T-helper 2 cell treated with Interferon-gamma antibody and Interleukin-4, amounts not matched to agents 100 ng/mL and 5 ng/mL, for 36 hours (primary cell): ENCODE data around the gene CD2AP. TPM values are rescaled to one million over a fixed set of nuclear protein-coding genes. Genes with fewer than 3 reads are reported as not detected.
"Not testable (repeated sequence)": the region's sequence is repeated elsewhere in the genome, so short reads cannot be mapped to it uniquely, and the experiment has no call there.

Source experiments
- intact Hi-C: fragments of 100-400 bp; cut with micrococcal nuclease; formaldehyde crosslinking; loops from one replicate; pipeline ENCODE4 v1.15.1; 2023
- total RNA-seq: library from RNA; stranded (reverse); gene quantifications from 2 replicates; pipeline ENCODE4 v1.2.3, GENCODE V29; 2022

Gene CD2AP
- total RNA-seq, 1 donor from 2014 or later: 30.8 TPM

DNA sequence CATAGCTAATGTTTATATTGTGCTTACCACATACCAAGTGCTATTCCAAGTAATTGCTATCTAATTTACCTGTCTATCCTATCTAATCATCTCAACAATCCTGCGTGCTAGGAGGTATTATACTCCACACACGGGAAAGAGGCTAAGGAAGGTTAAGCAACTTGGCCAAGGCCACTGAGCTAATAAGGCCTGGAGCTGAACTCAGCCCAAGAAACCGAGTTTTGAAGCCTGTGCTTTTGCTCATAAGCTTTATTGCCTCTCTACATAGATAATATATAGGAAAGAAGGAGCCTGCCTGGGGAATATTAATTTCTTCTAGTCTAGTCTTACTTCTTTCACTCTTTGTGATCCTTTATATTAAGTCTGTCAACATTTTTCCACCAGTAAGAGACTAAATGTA is 153.0 kb downstream of the CD2AP start:
- intact Hi-C loops: loop anchor here (2.0 kb wide), 1 partner anchor 158 kb away; no protein-coding TSS in a partner anchor

DNA sequence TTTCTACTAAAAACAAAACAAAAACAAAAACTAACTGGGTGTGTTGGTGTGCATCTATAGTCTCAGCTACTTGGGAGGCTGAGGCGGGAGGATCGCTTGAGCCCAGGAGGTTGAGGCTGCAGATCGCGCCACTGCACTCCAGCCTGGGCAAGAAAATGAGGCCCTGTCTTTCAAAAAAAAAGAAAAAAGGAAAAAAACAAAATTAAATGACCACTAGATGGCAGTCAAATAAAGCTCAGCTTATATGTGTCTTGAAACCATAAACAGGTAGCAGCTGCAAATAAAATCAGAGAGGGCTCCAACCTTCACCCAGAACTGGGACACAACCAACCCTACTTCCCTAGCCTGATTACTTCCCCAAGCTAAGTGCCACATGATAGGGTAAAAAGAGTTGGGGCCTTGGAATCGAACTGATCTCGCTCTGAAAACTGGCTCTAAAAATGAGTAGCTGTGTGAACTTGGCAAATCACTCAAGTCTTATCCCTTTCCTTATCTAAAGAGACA is 153.7 kb downstream of the CD2AP start:
- intact Hi-C loops: loop anchor here (1.0 to 2.0 kb wide), 4 partner anchors 103 to 217 kb away; no protein-coding TSS in a partner anchor

DNA sequence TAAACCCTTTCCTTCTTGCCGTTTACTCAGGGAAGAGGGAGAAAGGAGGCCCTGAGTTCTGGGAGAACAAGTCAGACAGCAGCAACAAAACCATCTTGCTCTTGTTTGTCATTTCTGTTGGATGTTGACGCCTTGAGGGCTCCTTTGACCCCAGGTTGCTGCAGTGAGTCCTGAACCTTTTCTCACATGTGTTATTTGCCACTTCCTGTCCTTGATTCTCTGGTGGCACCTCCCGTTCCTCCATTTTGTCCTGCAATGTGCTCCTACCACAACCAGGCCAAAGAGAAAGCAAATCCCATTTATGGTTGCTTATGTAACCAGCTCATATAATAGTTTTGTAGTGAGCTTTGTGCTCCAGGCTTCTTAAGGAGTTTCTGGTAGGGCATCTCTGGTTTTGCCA is 154.2 kb downstream of the CD2AP start:
- intact Hi-C loops: loop anchor here (1.0 to 2.0 kb wide), 4 partner anchors 103 to 217 kb away; no protein-coding TSS in a partner anchor

- intact Hi-C loops: no loop called here
These were observed 155.6 kb downstream of the CD2AP start for GRCh38 chr6:47633141-47633540.

DNA sequence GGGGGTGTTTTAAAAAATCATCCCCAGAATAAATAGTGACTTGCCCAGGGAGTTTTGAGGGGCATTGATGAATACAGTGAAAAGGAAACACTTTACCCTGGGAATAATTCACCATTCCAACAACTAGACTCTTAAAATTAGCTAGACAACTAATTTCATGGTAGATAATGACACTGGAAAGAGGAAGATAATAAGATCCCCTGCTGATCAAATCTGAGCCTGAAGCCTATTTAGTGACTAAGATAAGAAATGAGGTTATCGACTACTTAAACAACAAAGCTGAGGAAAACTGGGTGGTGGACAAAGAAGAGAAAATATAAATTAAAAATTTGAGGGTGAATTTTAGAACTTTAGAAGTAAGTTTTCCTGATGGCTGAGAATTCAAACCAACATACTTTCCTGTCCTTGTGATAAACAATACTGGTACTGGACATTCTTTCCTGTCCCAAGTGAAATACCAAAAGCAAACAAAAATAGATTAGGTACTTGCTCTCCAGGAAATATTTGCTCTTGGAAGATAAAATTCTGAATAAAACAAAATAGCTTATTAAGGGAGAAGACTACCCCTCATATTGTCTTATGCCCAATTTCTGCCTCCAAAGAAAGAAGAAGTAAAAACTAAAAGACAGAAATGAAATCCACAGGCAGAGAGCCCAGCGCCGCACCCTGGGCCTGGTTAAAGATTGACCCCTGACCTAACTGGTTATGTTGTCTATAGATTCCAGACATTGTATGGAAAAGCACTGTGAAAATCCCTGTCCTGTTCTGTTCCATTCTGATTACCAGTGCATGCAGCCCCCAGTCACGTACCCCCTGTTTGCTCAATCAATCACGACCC is 156.8 kb downstream of the CD2AP start:
- intact Hi-C loops: no loop called here

DNA sequence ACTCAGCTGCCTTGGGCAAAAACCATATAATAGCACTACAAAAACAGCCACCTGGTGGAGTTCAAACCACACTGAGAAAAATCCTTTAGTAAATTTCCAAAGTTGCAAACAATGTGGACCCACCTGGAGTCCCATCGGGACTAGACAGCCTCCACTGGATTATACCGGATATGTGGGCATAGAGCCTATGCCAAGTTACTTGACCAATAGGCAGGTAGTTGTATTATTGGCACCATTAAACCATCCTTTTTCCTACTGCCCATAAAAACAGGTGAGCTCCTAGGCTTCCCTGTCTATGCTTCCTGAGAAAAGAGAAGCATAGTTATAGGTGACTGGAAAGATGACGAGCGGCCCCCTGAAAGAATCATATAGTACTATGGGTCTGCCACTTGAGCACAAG is 169.1 kb downstream of the CD2AP start:
- intact Hi-C loops: no loop called here

DNA sequence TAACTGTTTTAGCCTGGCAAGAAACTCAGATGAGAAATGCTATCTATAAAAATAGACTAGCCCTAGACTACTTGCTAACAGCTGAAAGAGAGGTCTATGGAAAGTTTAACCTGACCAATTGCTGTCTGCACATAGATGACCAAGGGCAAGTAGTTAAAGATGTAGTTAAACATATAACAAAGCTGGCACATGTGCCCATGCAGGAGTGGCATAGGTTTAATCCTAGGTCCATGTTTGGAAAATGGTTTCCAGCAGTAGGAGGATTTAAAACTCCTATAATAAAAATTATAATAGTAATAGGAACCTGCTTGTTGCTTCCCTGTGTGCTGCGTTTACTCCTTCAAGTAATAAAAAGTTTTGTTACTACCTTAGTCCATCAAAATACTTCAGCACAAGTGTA is 169.6 kb downstream of the CD2AP start:
- intact Hi-C loops: no loop called here

DNA sequence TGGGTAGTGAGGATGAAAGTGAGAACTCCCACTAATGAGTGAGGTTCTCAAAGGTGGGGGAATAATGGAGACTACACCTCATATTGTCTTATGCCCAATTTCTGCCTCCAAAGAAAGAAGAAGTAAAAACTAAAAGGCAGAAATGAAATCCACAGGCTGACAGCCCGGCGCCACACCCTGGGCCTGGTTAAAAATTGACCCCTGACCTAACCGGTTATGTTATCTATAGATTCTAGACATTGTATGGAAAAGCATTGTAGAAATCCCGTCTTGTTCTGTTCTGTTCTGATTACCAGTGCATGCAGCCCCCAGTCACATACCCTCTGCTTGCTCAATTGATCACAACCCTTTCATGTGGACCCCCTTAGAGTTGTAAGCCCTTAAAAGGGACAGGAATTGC is 170.0 kb downstream of the CD2AP start:
- intact Hi-C loops: not testable (repeated sequence)

- intact Hi-C loops: no loop called here
These were observed 170.4 kb downstream of the CD2AP start for GRCh38 chr6:47648031-47648430.

DNA sequence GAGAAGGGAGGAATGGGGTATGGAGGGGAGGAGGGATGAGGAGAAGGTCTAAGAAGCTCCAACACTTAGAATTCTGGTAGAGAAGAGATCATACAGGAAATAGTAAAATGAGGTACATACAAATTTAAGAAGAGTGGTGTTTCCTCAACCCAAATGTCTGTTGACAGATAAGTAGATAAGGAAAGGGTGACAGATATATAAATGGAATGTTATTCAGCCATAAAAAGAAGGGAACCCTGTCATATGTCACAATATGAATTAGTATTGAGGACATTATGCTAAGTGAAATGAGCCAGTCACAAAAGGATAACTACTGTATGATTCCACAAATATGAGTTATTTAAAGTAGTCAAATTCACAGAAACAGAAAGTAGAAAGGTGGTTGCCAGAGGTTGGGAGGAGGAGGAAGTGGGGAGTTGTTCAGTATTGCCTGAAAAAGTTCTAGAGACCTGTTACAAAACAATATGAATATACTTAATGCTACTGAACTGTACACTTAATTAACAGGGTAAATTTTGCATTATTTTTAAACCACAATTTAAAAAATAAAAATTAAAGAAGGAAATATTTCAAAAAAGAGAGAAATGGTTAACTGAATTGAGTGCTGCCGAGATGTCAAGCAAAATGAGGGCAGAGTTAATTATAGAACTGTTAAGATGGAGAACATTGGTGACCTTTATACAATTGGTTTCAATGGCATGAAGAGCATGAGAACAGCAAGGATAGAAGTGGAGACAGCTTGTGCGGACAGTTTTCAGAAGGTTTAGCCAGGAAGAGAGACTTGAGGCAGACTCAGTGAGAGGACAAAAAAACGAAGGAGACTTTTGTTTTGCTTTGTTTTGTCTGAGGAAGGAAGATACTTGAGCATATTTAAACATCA is 173.2 kb downstream of the CD2AP start:
- intact Hi-C loops: no loop called here

GRCh38 chr6:47651505-47651944 is 173.9 kb downstream of the CD2AP start:
- intact Hi-C loops: no loop called here

DNA sequence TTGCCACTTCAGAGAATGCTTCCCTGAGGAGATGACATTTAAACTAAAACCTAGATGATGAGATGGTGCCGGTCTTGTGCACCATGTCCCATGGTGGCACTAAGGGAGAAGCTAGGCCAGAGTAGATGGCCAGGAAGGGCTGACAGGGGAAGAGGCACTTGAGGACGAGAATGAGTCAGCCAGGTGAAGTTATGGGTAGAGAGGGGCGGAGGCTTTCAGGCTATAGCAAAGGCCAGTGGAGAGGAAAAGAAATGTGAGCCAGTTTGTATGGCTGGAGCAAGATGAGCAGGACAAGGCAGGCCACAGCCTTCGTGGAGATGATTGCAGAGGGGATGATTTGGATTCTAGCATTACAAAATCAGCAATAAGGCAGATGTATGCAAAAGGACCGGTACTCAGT is 176.1 kb downstream of the CD2AP start:
- intact Hi-C loops: no loop called here

DNA sequence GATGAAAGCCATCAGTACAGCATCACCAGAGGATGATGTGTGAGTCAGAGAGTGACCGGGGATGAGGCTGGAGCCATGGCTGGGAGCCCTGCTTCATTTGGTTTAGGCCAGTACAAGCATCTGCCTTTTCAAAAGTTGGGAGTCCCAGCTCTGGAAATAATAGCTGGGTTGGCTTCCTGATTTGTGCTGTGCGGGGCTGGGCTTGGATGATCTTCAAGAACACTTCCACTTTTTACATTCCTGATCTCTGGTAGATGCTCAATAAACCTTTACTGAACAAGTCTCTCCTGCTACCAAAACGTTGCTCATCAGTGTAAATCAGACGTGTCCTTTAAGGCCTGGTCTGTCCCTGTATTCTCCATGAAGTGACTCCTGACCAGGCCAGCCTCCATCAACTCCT is 176.7 kb downstream of the CD2AP start:
- intact Hi-C loops: no loop called here

- intact Hi-C loops: no loop called here
These were observed 178.4 kb downstream of the CD2AP start for GRCh38 chr6:47655719-47656595.

DNA sequence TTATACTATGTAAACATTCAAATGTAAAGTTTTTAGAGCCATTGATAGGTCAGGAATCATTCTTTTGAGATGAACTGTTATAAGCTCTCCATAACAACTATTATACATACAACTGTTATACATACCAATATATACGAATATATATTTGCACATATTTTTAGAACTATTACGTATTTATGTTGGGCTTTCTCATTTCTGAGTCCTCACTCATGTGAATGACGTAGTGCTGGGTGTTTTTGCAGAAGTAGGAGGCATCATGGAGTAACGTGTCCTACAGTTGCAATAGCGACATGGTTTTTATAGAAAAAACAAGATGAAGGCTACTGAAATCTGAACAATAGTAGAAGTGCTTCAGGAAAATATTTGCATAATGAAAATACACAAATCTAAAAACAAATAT is 184.4 kb downstream of the CD2AP start:
- intact Hi-C loops: no loop called here

- intact Hi-C loops: no loop called here
These were observed 186.1 kb downstream of the CD2AP start for GRCh38 chr6:47663462-47664216.

GRCh38 chr6:47665112-47665511 is 187.5 kb downstream of the CD2AP start:
- intact Hi-C loops: no loop called here

DNA sequence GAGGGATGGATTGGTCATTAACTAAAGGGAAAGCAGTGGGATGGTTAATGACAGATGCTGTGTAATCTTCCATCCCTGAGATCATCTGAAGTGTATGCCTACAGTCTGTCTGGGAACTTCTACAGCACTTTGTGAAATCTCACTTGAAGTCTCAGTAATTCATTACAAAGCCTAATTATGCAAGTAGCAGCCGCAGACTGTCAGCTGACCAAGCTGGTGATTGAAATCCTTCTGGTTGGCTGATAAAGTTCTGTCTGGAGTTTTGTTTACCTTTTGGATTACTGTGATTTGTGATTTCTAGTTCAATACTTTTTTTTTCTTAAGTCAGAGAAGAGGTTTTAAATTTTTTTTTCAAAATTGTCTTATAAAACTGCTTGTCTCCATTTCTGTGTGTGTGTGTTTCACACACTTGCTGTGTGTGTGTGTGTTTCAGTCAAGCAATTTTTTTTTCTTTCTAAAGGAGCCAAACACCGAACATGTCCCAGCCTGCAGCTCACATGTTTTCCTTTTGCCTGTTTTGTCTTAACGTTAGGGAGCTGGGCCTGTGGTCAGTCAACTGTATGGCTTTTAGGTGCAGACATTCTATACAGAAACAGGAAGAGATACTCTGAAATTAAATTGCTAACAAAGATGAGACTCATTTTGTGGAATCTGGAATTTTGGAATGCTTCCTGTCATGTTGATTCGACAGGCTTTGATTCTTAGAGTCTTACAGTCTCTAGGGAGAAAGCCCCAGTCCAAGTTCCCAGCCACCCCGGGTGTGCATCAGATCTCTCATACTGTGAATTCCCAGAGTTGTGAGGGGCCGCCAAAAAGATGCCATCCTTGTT is 192.3 kb downstream of the CD2AP start:
- intact Hi-C loops: no loop called here

DNA sequence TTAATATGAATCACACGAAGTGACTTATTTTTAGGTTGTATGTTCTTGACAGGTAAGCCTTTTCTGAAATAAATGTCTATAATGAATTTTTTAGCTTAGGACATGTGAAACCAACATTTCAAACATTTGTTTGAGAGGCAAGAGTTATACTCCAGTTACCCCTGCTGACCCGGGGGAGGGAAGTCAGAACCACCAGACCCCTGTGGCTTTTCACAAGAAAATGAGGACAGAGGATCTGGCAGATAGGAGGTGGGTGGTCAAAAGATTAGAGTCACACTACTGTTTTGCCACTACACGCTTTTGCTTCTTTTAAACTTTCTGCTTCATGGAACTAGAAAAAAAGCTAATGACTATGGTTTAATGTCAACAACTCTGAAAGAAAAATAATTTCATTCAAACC is 193.3 kb downstream of the CD2AP start:
- intact Hi-C loops: no loop called here
